ENCODE results near the gene CDCA3.

GRCh38 chr12:6851921-6852650 is 1.0 kb upstream of the CDCA3 start, which contains the start of gene USP5:
- TF ChIP-seq CTCF (conservative IDR thresholded peaks at IDR 0.05; ENCODE audit: low read depth, low read length) (no peak), EZH2 (IDR thresholded peaks at IDR 0.05; ENCODE audit: borderline replicate concordance, low read depth, low read length, poor library complexity, severe bottlenecking) (no peak)
